Effector CD8-positive, alpha-beta T cell (primary cell): ENCODE measurements around the gene FHAD1.

Experiments used
- DNase-seq: peaks from one replicate; lab custom pipeline; 2025; lab: John Stamatoyannopoulos, UW

The FHAD1 gene

DNA sequence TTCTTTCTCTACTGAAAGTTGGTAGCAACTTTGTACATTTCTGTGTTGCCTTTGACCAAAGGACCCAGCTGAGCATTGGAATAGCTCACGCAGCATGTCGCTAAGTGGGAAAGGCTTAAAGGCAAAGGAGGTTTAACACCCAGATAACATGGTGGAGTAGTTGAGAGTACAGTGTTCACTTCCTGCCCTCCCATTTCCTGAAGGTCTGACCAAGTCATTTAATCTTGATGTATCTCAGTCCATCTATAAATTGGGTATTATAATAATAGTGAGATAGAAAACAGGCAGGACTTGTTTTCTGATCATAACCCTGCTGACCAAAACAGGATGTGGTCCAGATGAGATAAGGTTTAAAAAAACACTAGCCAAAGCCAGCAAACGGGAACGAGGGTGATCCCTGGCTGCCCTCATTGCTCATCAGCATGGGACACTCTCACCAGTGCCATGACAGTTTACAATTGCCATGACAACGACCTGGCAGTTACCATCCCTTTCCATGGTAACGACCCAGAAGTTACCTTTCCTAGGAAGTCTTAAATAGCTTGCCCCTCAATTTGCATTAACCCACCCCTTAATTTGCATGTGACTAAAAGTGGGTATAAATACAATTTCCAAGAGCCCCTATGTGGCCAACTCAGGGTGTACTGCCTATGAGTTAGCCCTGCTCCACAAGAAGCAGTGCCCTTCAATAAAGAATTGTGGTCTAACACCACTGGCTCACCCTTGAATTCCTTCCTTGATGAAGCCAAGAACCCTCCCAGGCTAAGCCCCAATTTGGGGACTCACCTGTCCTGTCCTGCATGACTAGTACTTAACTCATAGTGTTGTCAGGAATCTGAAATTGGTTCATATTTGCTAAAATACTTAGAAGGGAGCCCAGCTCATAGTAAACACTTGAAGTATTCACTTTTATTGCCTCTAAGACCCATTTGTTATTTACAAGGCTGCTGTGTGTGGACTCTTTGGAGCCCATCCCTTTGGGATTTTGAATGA, 28.4 kb upstream of the FHAD1 start:
- DNase-seq = no peak

- no peak for DNase-seq
Observed at GRCh38 chr1:15219280-15220023, 27.6 kb upstream of the FHAD1 start.

GRCh38 chr1:15220024-15220392, 27.0 kb upstream of the FHAD1 start:
- DNase-seq = no peak

DNA sequence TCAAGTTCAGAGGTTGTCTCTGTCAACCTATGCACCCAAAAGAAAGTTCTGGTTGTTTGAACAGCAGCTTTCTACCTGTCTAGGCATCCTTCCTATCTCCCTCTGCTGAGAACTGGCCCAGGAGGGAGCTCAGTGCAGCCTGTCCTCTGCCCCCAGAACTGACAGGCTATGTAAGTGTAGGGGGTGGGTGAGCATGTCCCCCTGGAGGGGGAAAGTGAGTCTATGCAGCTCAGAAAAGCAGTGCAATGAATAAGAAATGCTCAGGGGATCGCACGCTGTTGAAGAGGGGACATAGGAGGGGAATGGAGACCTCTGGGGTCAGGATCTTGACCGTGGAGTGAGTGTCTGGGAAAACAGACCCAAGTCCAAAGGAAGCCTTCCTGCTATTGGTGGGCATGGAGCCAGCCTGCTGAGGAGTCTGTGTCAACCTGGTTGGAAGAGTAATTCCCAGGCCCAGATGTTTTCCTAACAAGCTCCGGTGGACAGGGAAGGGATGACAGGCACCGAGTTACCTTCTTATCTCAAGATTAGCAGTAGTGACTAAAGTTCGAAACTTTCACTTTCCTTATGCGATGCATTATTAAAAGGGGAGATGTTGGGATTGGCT, 26.1 kb upstream of the FHAD1 start:
- DNase-seq = no peak

DNA sequence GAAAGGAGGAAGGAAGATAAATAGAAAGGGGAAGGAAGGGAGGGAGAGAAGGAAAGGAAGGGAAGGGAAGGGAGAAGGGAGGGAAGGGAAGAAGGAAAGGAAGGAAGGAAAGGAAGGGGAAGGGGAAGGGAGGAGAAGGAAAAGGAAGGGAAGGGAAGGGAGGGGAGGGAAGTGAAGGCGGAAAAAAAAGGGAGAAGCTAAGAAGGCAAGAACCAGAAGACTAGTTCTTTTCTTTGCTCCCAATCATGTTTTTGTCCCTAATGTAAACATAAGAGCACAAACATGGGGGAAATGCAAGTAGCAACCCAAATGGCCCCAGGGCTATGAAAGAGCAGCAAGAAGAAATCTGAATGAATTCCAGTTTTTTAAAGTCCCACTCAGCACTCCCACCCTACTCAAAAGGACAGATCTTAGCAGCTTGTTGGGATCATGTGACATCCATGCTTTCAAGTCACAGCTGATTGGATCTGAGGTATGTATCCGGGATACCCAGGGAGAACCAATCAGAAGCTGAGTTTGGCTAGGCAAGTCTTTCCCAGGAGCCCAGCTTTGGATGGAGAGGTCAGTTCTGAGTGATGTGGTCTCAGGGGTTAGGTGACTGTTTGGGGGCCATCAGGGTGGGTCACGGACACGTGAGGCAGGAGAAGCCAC, 24.2 kb upstream of the FHAD1 start:
- no peak for DNase-seq

DNA sequence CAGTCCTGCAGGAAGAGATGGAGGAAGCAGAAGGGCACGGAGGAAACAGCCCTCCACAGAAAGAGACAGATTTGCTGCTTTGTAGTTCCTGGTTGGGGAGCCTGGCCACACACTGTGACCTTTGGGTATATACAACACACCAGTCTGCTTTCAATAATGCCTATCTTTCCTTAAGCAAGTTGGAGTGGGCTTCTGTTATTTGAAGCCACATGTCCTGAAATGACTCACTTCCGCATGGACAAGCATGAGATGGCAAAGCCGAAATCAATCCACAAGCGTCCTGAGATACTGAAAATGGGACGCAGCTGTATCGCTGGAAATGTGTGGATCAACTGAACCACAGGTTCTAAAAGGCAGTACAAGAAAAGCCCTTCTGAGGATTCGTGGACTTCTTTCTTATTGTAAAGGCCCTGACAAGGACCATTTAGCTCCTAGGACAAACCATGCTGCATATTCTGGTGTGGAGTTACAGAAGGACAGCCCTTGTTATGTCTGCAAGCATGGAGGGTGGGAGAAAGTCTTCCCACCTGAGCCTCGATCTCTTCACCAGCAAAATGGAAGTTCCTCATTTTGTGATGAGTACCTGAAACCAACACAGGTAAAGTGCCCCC, 22.7 kb upstream of the FHAD1 start:
- DNase-seq = no peak

- DNase-seq = no peak
Observed at GRCh38 chr1:15224974-15225373, 22.0 kb upstream of the FHAD1 start.

GRCh38 chr1:15225461-15225860, 21.6 kb upstream of the FHAD1 start:
- DNase-seq = no peak

- DNase-seq = no peak
Observed at GRCh38 chr1:15226388-15227255, 20.4 kb upstream of the FHAD1 start.

DNA sequence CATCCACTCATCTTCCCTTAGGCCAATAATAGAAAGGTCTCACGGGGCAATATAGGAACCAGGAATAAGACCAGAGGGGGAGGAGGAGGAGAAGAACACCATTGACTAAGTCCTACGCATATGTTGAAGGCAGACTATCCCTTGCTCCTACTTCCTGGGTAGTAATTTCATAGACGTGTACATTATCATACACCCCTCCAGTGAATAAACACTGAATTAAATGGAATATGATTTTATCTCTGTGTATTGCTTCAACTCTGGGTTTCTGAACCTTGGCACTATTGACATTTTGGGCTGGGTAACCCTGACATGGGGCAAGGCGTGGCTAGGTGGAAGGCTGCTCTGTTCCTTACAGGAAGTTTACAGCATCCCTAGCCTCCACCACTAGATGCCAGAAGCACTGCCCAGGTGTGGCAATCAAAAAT, 17.3 kb upstream of the FHAD1 start:
- DNase-seq = no peak

DNA sequence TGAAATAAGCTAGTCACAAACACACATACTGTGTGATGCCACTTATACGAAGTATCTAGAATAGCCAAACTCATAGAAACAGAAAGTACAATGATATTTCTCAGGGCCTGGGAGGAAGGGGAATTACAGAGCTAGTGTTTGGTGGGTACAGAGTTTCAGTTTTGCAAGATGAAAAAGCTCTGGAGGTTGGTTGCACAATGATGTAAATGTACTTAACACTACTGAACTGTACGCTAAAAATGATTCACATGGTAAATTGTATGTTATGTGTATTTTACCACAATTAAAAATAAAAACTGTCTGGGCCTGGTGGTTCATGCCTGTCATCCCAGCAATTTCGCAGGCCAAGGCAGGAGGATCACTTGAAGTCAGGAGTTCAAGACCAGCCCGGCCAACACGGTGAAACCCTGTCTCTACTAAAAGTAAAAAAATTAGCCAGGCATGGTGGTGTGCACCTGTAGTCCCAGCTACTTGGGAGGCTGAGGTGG, 15.3 kb upstream of the FHAD1 start:
- no peak for DNase-seq

DNA sequence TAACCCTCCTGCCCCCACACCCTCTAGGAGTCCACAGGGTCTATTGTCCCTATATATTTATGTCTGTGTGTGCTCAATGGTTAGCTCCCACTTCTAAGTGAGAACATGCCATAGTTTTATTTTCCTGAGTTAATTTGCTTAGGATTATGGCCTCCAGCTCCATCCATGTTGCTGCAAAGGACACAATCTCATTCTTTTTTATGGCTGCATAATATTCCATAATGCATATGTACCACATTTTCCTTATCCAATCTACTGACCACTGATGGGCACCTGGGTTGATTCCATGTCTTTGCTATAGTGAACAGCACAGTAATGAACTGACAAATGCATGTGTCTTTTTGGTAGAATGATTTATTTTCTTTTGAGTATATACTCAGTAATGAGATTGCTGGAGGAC, 13.3 kb upstream of the FHAD1 start:
- no peak for DNase-seq

- no peak for DNase-seq
Observed at GRCh38 chr1:15236321-15236721, 10.7 kb upstream of the FHAD1 start.

GRCh38 chr1:15236746-15237145, 10.3 kb upstream of the FHAD1 start:
- no peak for DNase-seq

- no peak for DNase-seq
Observed at GRCh38 chr1:15238789-15239188, 8.2 kb upstream of the FHAD1 start.

DNA sequence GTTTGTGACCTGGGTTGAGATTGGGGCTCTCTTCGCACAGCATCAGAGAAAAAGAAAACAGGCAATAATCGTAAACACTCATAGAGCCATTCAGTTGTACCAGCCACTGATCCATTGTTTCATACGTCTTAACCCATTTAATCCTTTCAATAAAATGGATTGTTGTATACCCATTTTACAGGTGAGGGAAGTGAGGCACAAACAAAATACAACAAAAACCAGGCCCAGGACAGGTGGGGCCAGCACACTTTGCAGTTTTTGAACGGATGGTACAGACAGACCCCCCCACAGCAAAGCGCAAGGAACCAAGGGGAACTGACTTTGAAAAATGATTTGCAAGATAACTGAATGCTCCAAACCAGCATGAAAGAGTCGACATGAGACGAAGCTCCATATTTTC, 4.3 kb upstream of the FHAD1 start:
- DNase-seq = no peak

DNA sequence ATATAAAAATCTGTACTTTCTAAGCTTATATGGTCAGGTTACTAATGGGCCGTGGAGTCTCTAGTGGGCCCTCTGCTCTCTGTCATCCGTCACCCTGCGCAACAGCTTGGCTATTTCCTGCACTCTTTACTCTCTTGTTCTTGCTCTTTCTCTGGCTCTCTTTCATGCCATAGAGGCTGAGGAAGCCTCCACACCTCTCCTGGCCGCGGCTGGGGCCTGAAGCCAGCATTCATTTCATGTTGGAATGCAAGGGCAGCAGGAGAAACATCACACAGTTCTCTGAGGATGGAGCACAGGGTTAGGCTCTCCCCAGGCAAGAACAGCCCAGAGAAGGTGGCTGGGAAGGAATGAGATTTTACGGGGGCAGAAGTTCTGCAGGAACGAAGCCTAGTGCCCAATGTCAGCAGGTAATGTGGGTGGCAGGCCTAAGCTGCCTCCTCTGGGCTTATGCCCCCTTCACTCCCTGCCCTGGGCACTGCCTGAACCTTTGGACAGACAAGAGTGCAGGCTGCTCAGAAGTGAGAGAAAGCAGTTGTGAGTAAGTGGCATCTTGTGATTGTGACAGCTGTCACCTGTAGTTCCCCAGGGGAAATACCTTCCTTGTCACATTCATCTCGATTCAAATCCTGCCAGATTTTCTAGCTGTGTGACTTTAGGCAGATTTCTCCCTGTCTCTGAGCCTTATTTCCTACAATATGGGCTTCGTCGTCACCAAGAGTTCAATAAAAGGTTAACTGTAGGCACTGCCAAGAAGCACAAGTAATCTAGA, 3.6 kb upstream of the FHAD1 start:
- no peak for DNase-seq

DNA sequence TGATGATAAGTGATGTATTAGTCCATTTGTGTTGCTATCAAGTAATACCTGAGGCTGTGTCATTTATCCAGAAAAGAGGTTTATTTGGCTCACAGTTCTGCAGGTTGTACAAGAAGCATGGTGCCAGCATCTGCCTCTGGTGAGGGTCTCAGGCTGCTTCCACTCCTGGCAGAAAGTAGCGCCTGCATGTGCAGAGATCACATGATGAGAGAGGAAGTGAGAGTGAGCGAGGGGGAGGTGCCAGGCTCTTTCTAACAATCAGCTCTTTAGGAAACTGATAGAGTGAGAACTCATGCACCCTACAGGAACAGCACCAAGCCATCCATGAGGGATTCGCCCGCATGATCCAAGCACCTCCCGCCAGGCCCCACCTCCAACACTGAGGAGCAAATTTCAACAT, 2.2 kb upstream of the FHAD1 start:
- DNase-seq = no peak

GRCh38 chr1:15245593-15246360, 1.2 kb upstream of the FHAD1 start:
- DNase-seq = no peak
